MV-4-11 (cell line): ENCODE results near the gene EVI5L.

ENCODE experiments used
- DNase-seq: peaks from one replicate; lab custom pipeline; 2025; lab: John Stamatoyannopoulos, UW

Gene EVI5L

GRCh38 chr19:7817801-7818200, 12.2 kb upstream of the EVI5L start:
- peak; percentile 97 for DNase-seq

- DNase-seq: no peak
Observed at GRCh38 chr19:7818806-7819205, 11.2 kb upstream of the EVI5L start.

GRCh38 chr19:7819337-7819736, 10.7 kb upstream of the EVI5L start:
- no peak for DNase-seq

- no peak for DNase-seq
Observed at GRCh38 chr19:7820588-7820987, 9.4 kb upstream of the EVI5L start.

- no peak for DNase-seq
Observed at GRCh38 chr19:7822910-7823515, 7.0 kb upstream of the EVI5L start.

GRCh38 chr19:7823686-7824301, 6.2 kb upstream of the EVI5L start:
- DNase-seq: no peak

GRCh38 chr19:7829166-7829520, 875 bp upstream of the EVI5L start:
- DNase-seq: no peak

- DNase-seq: no peak
Observed at GRCh38 chr19:7830272-7830771, 304 bp downstream of the EVI5L start.

GRCh38 chr19:7830823-7831222, 805 bp downstream of the EVI5L start:
- DNase-seq: no peak

- DNase-seq: no peak
Observed at GRCh38 chr19:7831452-7831851, 1.4 kb downstream of the EVI5L start.

- DNase-seq: no peak
Observed at GRCh38 chr19:7832009-7832408, 2.0 kb downstream of the EVI5L start.

- no peak for DNase-seq
Observed at GRCh38 chr19:7832781-7833180, 2.8 kb downstream of the EVI5L start.

GRCh38 chr19:7833225-7834099, 3.4 kb downstream of the EVI5L start:
- no peak for DNase-seq

GRCh38 chr19:7839476-7839875, 9.5 kb downstream of the EVI5L start:
- no peak for DNase-seq

GRCh38 chr19:7840629-7841028, 10.6 kb downstream of the EVI5L start:
- peak; percentile 36 for DNase-seq

GRCh38 chr19:7841751-7842660, 12.0 kb downstream of the EVI5L start:
- no peak for DNase-seq

GRCh38 chr19:7842661-7843294, 12.8 kb downstream of the EVI5L start:
- DNase-seq: no peak

GRCh38 chr19:7843521-7843920, 13.5 kb downstream of the EVI5L start:
- DNase-seq: no peak

GRCh38 chr19:7844405-7844804, 14.4 kb downstream of the EVI5L start:
- no peak for DNase-seq

GRCh38 chr19:7844951-7845350, 14.9 kb downstream of the EVI5L start:
- no peak for DNase-seq

GRCh38 chr19:7845390-7846154, 15.6 kb downstream of the EVI5L start:
- no peak for DNase-seq
